GM18505 (cell line): ENCODE data around the gene KLHDC8A.
"Not testable (repeated sequence)": the region's sequence is repeated elsewhere in the genome, so short reads cannot be mapped to it uniquely, and the experiment has no call there.

ENCODE experiments used
- ATAC-seq: cut with Tn5 transposase; IDR thresholded peaks from one replicate; pipeline ENCODE4 v1.9.1; 2021; ENCODE audit not compliant: unreplicated experiment
- POLR2A ChIP-seq: IDR thresholded peaks from 4 replicates; pipeline ENCODE4 v1.6.1; 2011; ENCODE audit warnings: borderline replicate concordance; ENCODE audit not compliant: insufficient read depth, insufficient read length; ENCODE audit errors: extremely low read depth

KLHDC8A gene

GRCh38 chr1:205310976-205311704 lies 45.6 kb downstream of the KLHDC8A start:
- ATAC-seq: no peak
- no peak for TF ChIP-seq POLR2A

GRCh38 chr1:205309741-205310140 lies 47.0 kb downstream of the KLHDC8A start:
- ATAC-seq: no peak
- no peak for TF ChIP-seq POLR2A

GRCh38 chr1:205306929-205307566 lies 49.7 kb downstream of the KLHDC8A start:
- ATAC-seq: no peak
- no peak for TF ChIP-seq POLR2A

GRCh38 chr1:205304695-205305070 lies 52.0 kb downstream of the KLHDC8A start:
- ATAC-seq: no peak
- no peak for TF ChIP-seq POLR2A

- no peak for ATAC-seq
Observed at GRCh38 chr1:205304046-205304694, 52.6 kb downstream of the KLHDC8A start.

GRCh38 chr1:205303247-205303888 lies 53.4 kb downstream of the KLHDC8A start:
- no peak for ATAC-seq

More at GRCh38 chr1:205304046-205304694, 52.6 kb downstream of the KLHDC8A start:
- no peak for TF ChIP-seq POLR2A

GRCh38 chr1:205301842-205302588 lies 54.7 kb downstream of the KLHDC8A start:
- no peak for TF ChIP-seq POLR2A
- ATAC-seq: no peak

More at GRCh38 chr1:205303247-205303888, 53.4 kb downstream of the KLHDC8A start:
- no peak for TF ChIP-seq POLR2A

- no peak for TF ChIP-seq POLR2A
- no peak for ATAC-seq
Observed at GRCh38 chr1:205301205-205301821, 55.4 kb downstream of the KLHDC8A start.

- ATAC-seq: no peak
- no peak for TF ChIP-seq POLR2A
Observed at GRCh38 chr1:205300149-205300548, 56.6 kb downstream of the KLHDC8A start.

- TF ChIP-seq POLR2A: no peak
- ATAC-seq: no peak
Observed at GRCh38 chr1:205298191-205298994, 58.3 kb downstream of the KLHDC8A start.

- not testable (repeated sequence) for ATAC-seq
Observed at GRCh38 chr1:205297546-205298177, 59.1 kb downstream of the KLHDC8A start.
